CD14-positive monocyte (primary cell): ENCODE measurements around the gene SLC22A9. TPM values are rescaled to one million over a fixed set of nuclear protein-coding genes. Genes with fewer than 3 reads are reported as not detected.

ENCODE experiments used
- DNase-seq, 3 donors: peaks; one replicate each; pipeline ENCODE4 v3.0.0-alpha.2; 2011 to 2022
- H2AFZ ChIP-seq: 2 replicates; pipeline ENCODE4 v1.6.0; 2012; ENCODE audit warnings: mild to moderate bottlenecking, low read depth, low read length, inconsistent platforms; ENCODE audit not compliant: insufficient read depth, poor library complexity, severe bottlenecking
- H3K27ac ChIP-seq, 2 donors: 1 replicate in 1 of 2; 2 replicates in 1 of 2; pipeline ENCODE4 v1.5.1; 2012 to 2013; ENCODE audit warnings: low read length in 2 of 2, control low read depth in 1 of 2, inconsistent platforms in 1 of 2, low read depth in 1 of 2, mild to moderate bottlenecking in 1 of 2
- H3K27me3 ChIP-seq, 2 donors: one replicate each; pipeline versions ENCODE4 v1.6.0 to v1.6.1; 2011 to 2013; ENCODE audit warnings: low read length in 2 of 2; ENCODE audit not compliant: control insufficient read depth in 2 of 2, insufficient read depth in 2 of 2
- H3K36me3 ChIP-seq, 2 donors: replicated peaks in 1 of 2; 1 replicate in 1 of 2; 2 replicates in 1 of 2; pipeline versions ENCODE4 v1.5.1 to v1.6.1; 2012 to 2013; ENCODE audit warnings: low read length in 2 of 2, control low read depth in 1 of 2, inconsistent platforms in 1 of 2, mild to moderate bottlenecking in 1 of 2; ENCODE audit not compliant: insufficient read depth in 2 of 2, control insufficient read depth in 1 of 2
- H3K4me1 ChIP-seq, 2 donors: 1 replicate in 1 of 2; 2 replicates in 1 of 2; pipeline versions ENCODE4 v1.5.1 to v1.6.1; 2012 to 2013; ENCODE audit warnings: low read length in 2 of 2, control low read depth in 1 of 2, inconsistent platforms in 1 of 2, mild to moderate bottlenecking in 1 of 2, moderate library complexity in 1 of 2; ENCODE audit not compliant: insufficient read depth in 2 of 2, control insufficient read depth in 1 of 2
- H3K4me2 ChIP-seq: replicated peaks from 2 replicates; pipeline ENCODE3; 2012; ENCODE audit warnings: low read length, moderate library complexity, mild to moderate bottlenecking; ENCODE audit not compliant: poor library complexity, severe bottlenecking; ENCODE audit errors: extremely low read depth
- H3K4me3 ChIP-seq, 3 experiments: fragments of 200-600 bp in 1 of 3; sonication (generic) in 1 of 3; replicated peaks in 1 of 3; 1 replicate in 2 of 3; 2 replicates in 1 of 3; pipeline ENCODE4 v1.5.1; 2011 to 2013; ENCODE audit warnings: low read length in 3 of 3, mild to moderate bottlenecking in 3 of 3, control low read depth in 2 of 3, low read depth in 2 of 3, inconsistent platforms in 1 of 3, moderate library complexity in 1 of 3
- H3K79me2 ChIP-seq: 2 replicates; pipeline ENCODE4 v1.6.0; 2012; ENCODE audit warnings: mild to moderate bottlenecking, control low read depth, inconsistent platforms, low read length, moderate library complexity; ENCODE audit not compliant: insufficient read depth
- H3K9ac ChIP-seq: 2 replicates; pipeline ENCODE4 v1.6.0; 2017; ENCODE audit warnings: low read length, mild to moderate bottlenecking; ENCODE audit not compliant: insufficient read depth, poor library complexity, severe bottlenecking
- H3K9me3 ChIP-seq, 2 donors: replicated peaks in 1 of 2; 1 replicate in 1 of 2; 2 replicates in 1 of 2; pipeline versions ENCODE4 v1.5.1 to v1.6.1; 2012 to 2013; ENCODE audit warnings: low read length in 2 of 2, control low read depth in 1 of 2; ENCODE audit not compliant: control insufficient read depth in 1 of 2, insufficient read depth in 1 of 2
- H4K20me1 ChIP-seq: 2 replicates; pipeline ENCODE4 v1.6.0; 2012; ENCODE audit warnings: mild to moderate bottlenecking, low read length, control low read depth, moderate library complexity; ENCODE audit not compliant: insufficient read depth
- H3K27ac Mint-ChIP-seq, 7 donors: one replicate each; pipeline ENCODE4 v1.8.0; 2020; ENCODE audit warnings: mild to moderate bottlenecking in 7 of 7, mixed read lengths in 7 of 7, moderate library complexity in 6 of 7, inconsistent platforms in 2 of 7
- H3K27me3 Mint-ChIP-seq, 3 donors: one replicate each; pipeline ENCODE4 v1.8.0; 2021 to 2022; ENCODE audit warnings: low read depth in 3 of 3, mild to moderate bottlenecking in 3 of 3, mixed read lengths in 3 of 3, moderate library complexity in 3 of 3, inconsistent platforms in 1 of 3
- H3K36me3 Mint-ChIP-seq, 2 donors: one replicate each; pipeline ENCODE4 v1.8.0; 2020; ENCODE audit warnings: mixed read lengths in 2 of 2, inconsistent platforms in 1 of 2, mild to moderate bottlenecking in 1 of 2
- H3K4me1 Mint-ChIP-seq: one replicate; pipeline ENCODE4 v1.8.0; 2020; ENCODE audit warnings: mild to moderate bottlenecking, mixed read lengths
- H3K4me3 Mint-ChIP-seq, 2 donors: one replicate each; pipeline ENCODE4 v1.8.0; 2020; ENCODE audit warnings: mild to moderate bottlenecking in 2 of 2, mixed read lengths in 2 of 2, moderate library complexity in 1 of 2
- H3K9me3 Mint-ChIP-seq, 7 donors: one replicate each; pipeline ENCODE4 v1.8.0; 2020 to 2022; ENCODE audit warnings: mixed read lengths in 7 of 7, mild to moderate bottlenecking in 6 of 7, moderate library complexity in 6 of 7, inconsistent platforms in 2 of 7
- CTCF ChIP-seq: fragments of 200-600 bp; IDR thresholded peaks from one replicate; pipeline ENCODE4 v1.8.0; 2022; ENCODE audit warnings: antibody characterized with exemption, mild to moderate bottlenecking
- WGBS: methylation state at CpG from one replicate; pipeline ENCODE4 v1.1.5; 2013; ENCODE audit warnings: missing lambda C conversion rate; ENCODE audit not compliant: insufficient coverage; 5-methylcytosine and 5-hydroxymethylcytosine counted together
- intact Hi-C, 2 donors: fragments of 100-400 bp; cut with micrococcal nuclease; formaldehyde crosslinking; loops; one replicate each; pipeline versions ENCODE4 v1.15.0 to v1.15.1; 2023
- polyA plus RNA-seq, 3 donors: library from polyadenylated mRNA; depleted of rRNA in 1 of 3; unstranded in 2 of 3; stranded (reverse) in 1 of 3; fragments of 300-500 nt in 2 of 3; fragments of >200 nt in 1 of 3; fragmentation: Illumina TruSeq in 2 of 3; gene quantifications; 1 replicate in 2 of 3; 2 replicates in 1 of 3; pipeline ENCODE4 v1.2.3, GENCODE V29; 2012 to 2021

The SLC22A9 gene
- polyA plus RNA-seq, 3 donors = not detected

GRCh38 chr11:63352144-63352543 is 17.4 kb upstream of the SLC22A9 start:
- no peak overlapping the region for H3K27ac ChIP-seq
- no peak for DNase-seq
- no peaks in the 10 kb centered on the region for H3K9me3 ChIP-seq
- WGBS = no CpG with 5 or more reads among the region's 4 CpGs
- H3K27me3 ChIP-seq = no peaks in the 10 kb centered on the region
- H3K27ac Mint-ChIP-seq = no peak overlapping the region
- no peaks in the 10 kb centered on the region for H3K36me3 ChIP-seq
- H3K4me1 Mint-ChIP-seq = no peaks in the 10 kb centered on the region
- no peaks in the 10 kb centered on the region for H3K36me3 Mint-ChIP-seq
- H3K9me3 Mint-ChIP-seq = peaks cover 0 to 10% (median 5%) of the 10 kb centered on the region in 7 donors
- H3K4me1 ChIP-seq = no peaks in the 10 kb centered on the region
- H3K4me3 ChIP-seq = no peak overlapping the region
- H3K4me3 Mint-ChIP-seq = no peak overlapping the region
- H3K9ac ChIP-seq = no peak overlapping the region
- H2AFZ ChIP-seq = no peak overlapping the region
- TF ChIP-seq CTCF = no peak
- H3K27me3 Mint-ChIP-seq = peaks cover 2 to 3% (median 3%) of the 10 kb centered on the region in 3 donors
- no peaks in the 10 kb centered on the region for H3K79me2 ChIP-seq
- intact Hi-C loops = no loop called here
- H3K4me2 ChIP-seq = no peak overlapping the region
- H4K20me1 ChIP-seq = no peaks in the 10 kb centered on the region

DNA sequence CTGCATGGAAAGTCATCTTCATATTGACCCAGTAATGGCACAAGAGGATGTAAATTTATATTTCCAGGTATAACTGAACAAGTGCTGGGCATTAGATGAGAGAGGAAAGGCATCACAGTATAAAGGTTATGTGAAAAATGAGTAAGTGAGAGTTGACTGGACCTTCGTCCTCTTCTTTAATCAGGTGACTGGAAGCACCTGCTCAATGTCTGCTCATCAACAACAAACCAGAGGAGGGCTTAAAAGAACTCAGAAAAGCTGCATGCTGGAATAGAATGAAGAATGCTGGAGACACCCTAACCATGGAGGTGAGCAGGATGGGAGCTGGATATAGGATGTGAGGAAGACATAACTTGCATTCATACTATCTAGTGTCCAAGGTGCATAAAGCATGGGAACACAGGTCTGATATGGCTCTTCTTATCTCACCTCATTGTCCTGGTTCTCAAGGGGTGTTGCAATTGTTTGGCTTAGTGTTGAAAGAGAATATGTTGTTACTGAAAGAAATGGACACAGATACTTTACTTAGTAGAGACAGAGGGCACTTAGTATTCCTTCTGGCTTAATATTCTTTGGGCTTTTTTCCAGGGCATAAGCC is 7.3 kb upstream of the SLC22A9 start:
- Histone ChIP-seq H3K4me1 (no peaks in the 10 kb centered on the region), H4K20me1 (no peaks in the 10 kb centered on the region), H2AFZ (no peak overlapping the region), H3K79me2 (no peaks in the 10 kb centered on the region), H3K27me3 (no peaks in the 10 kb centered on the region), H3K4me2 (no peak overlapping the region), H3K4me3 (no peak overlapping the region), H3K9ac (no peak overlapping the region), H3K27ac (no peak overlapping the region), H3K36me3 (no peaks in the 10 kb centered on the region), H3K9me3 (peaks cover 0 to 3% of the 10 kb centered on the region in 2 donors)
- H3K4me1 Mint-ChIP-seq = no peaks in the 10 kb centered on the region
- no peak for TF ChIP-seq CTCF
- intact Hi-C loops = no loop called here
- peaks cover 5 to 12% (median 8%) of the 10 kb centered on the region in 3 donors for H3K27me3 Mint-ChIP-seq
- no peak for DNase-seq
- peaks cover 1 to 24% (median 16%) of the 10 kb centered on the region in 7 donors for H3K9me3 Mint-ChIP-seq
- H3K4me3 Mint-ChIP-seq = peak overlapping the region in 1 of 2 donors; percentile 13
- no peak overlapping the region for H3K27ac Mint-ChIP-seq
- WGBS = no CpG with 5 or more reads among the region's 1 CpG
- no peaks in the 10 kb centered on the region for H3K36me3 Mint-ChIP-seq
